ENCODE data around the gene LIPG.
"Not testable (repeated sequence)": the region's sequence is repeated elsewhere in the genome, so short reads cannot be mapped to it uniquely, and the experiment has no call there.

Gene LIPG

GRCh38 chr18:49573835-49574234, 12.0 kb downstream of the LIPG start:
- DNase-seq (no peak), ATAC-seq (no peak)

DNA sequence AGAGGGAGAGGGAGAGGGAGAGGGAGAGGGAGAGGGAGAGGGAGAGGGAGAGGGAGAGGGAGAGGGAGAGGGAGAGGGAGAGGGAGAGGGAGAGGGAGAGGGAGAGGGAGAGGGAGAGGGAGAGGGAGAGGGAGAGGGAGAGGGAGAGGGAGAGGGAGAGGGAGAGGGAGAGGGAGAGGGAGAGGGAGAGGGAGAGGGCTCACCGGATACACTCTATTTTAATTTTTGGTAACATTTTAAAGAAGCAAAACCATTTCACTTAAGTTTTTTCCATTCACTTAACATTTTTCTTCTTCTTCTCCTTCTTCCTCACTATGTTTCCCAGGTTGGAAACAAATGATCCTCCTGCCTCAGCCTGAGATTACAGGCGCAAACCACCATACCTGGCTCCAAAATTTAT, 17.2 kb downstream of the LIPG start:
- not testable (repeated sequence) for ATAC-seq

GRCh38 chr18:49579583-49579982, 17.7 kb downstream of the LIPG start:
- DNase-seq, ATAC-seq: not testable (repeated sequence)

More for the DNA sequence above, 17.2 kb downstream of the LIPG start:
- DNase-seq, result not testable (repeated sequence)

DNA sequence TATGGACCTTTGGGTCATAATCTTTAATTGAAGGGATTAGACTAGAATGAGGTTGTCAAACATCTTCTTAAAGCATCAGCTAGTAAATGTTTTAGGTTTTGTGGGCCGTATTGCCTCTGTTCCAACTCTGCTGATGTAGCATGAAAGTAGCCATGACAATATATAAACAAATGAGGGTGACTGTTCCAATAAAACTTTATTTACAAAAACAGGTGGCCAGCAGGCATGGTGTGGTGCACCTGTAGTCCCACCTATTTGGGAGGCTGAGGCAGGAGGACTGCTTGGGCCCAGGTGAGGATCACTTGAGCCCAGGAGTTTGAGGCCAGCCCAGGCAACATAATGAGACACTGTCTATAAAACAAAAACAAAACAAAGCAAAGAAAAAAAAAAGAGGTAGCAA, 18.4 kb downstream of the LIPG start:
- DNase-seq (no peak), ATAC-seq (no peak)

GRCh38 chr18:49581371-49581770, 19.5 kb downstream of the LIPG start:
- ATAC-seq, result no peak

GRCh38 chr18:49582579-49582978, 20.7 kb downstream of the LIPG start:
- ATAC-seq (no peak), DNase-seq (no peak)

More at GRCh38 chr18:49581371-49581770, 19.5 kb downstream of the LIPG start:
- DNase-seq, result no peak

GRCh38 chr18:49584394-49584793, 22.5 kb downstream of the LIPG start:
- DNase-seq, result no peak
- ATAC-seq, result no peak

GRCh38 chr18:49584951-49585350, 23.1 kb downstream of the LIPG start:
- not testable (repeated sequence) for ATAC-seq, DNase-seq

DNA sequence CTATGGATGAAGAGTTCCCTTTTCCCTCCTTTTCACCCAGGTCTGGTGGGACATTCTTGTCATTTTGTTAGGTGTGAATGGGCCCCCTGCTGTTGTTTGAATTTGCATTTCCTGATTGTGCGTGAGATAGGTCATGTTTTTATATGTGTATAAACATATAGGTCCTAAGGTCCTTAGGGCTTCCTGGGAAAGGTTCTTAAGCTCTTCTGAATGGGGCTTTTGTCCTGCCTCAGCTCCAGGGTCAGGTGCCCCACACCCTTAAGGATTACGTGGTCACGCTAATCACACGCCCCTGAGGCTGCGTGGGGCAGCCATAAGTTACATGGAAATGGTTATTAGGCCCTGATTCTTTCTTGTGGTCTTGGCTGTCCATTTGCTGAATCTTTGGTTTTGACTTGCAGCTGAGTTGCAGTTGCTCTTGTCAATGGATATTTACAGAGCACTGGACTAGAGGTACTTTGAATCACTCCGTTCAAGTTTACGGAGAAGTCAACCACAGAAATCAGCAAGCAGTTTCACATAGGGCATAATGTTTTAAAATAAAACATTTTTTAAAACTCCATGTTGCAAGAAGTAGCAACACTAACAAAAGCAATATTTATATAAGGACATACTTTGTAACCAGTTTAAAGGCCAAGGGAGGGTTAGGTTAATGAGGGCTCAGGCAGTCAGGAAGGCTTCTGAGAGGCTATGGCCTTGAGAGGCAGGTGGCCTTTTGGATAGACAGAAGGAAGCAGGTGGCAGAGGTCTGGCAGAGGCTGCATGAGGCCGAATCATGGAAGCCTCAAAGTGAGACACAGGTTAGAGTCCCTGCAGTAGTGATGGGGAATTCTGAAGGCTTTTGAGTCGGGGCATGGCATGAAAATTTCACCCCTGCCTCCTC, 24.2 kb downstream of the LIPG start:
- DNase-seq, result no peak
- ATAC-seq, result no peak

DNA sequence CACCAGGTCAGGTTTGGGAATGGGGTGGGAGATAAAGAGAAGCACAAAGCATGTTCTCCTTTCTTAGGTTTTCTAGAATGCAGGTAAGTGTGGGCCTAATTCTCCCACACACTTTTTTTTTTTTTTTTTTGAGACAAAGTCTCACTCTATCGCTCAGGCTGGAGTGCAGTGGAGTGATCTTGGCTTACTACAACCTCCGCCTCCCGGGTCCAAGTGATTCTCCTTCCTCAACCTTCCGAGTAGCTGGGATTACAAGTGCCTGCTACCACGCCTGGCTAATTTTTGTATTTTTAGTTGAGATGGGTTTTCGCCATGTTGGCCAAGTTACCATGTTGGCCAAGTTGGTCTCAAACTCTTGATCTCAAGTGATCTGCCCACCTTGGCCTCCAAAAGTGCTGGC, 26.3 kb downstream of the LIPG start:
- no peak for DNase-seq
- ATAC-seq, result no peak

GRCh38 chr18:49588971-49589370, 27.1 kb downstream of the LIPG start:
- ATAC-seq, result no peak

DNA sequence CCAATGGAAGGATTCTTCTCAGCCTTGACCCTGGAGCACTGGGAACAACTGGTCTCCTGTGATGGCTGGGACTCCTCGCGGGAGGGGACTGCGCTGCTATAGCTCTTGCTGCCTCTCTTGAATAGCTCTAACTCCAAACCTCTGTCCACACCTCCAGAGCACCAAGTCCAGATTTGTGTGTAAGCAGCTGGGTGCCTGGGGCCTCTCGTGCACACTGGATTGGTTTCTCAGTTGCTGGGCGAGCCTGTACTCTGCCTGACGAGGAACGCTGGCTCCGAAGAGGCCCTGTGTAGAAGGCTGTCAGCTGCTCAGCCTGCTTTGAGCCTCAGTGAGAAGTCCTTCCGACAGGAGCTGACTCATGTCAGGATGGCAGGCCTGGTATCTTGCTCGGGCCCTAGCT, 28.8 kb downstream of the LIPG start:
- DNase-seq (no peak), ATAC-seq (no peak)

More at GRCh38 chr18:49588971-49589370, 27.1 kb downstream of the LIPG start:
- DNase-seq, result no peak

GRCh38 chr18:49591271-49591670, 29.4 kb downstream of the LIPG start:
- no peak for ATAC-seq
- no peak for DNase-seq

GRCh38 chr18:49591775-49592174, 29.9 kb downstream of the LIPG start:
- DNase-seq, result no peak
- no peak for ATAC-seq

DNA sequence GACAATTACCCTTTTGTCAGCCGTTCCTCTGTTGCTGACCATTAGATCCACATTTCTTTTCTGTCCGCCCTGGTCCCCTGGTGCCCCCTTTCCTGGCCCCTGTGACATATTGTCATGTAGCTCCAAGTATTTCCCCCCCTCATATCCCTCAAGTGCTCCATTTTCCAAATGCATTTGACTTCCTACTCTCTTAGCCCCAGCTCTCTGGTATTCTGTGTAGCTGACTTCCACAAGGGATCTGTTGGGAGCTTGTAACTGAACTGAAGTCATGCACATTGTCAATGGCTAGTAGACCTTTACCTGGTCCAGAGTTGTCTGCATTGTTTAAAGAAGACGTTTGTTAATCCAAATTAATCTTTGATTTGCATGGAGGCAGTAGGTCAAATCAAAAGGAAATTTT, 34.8 kb downstream of the LIPG start:
- DNase-seq (no peak), ATAC-seq (no peak)

DNA sequence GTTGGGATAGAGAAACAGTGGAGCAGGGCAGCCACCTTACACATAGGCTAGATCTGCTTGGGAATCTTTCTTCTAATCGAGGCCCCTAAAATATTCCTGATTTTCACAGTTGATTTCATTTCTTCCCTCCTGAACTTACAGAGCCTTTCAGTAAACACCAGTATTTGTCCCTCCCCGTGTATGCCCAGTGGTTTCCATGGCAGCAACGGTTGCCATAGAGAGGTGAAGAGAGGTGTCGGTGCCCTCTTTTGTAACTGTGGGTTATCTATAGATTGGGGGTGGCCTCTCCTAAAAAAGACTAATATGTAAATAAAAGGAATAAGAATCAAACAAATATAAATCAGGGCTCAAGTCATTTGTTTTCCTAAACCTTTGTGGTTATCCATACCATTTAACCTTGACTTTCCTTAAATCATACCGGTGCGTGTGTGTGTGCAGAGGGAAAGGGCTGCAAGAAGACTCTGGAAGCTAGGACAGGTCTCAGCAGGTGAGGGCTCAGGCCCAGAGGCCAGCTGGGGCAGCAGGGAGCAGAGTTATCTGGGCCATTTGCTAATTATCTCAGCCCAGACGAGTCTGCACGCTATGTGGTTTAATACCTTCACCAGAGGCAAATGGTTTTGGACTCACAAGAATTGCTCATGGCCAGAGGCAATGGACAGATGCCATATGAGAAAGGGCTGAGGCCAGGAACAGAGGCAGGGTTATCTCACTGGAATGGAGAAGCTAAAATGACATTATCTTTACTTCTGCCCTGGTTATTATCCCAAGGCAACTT, 35.5 kb downstream of the LIPG start:
- ATAC-seq (no peak), DNase-seq (no peak)

DNA sequence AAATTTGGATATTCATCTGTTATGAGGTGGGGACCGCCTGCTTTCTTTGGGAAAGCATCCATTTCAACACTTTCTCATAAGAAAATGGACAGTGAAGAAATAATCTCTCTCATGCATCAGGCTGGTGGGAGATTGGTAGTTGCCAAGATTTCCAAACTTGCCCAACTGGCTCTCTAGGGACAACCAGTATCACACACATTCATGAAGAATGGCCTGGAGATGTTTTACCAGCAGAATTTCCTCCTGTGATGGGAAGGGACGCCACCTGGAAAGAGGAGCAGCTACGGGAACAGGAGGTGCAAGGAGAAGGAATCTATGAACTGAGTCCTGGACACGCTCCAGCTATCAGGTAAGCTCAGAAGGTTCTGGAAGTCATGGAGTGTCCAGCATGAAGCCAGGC, 39.4 kb downstream of the LIPG start:
- no peak for ATAC-seq
- no peak for DNase-seq

GRCh38 chr18:49608366-49609255, 46.8 kb downstream of the LIPG start:
- ATAC-seq, result no peak
- no peak for DNase-seq

DNA sequence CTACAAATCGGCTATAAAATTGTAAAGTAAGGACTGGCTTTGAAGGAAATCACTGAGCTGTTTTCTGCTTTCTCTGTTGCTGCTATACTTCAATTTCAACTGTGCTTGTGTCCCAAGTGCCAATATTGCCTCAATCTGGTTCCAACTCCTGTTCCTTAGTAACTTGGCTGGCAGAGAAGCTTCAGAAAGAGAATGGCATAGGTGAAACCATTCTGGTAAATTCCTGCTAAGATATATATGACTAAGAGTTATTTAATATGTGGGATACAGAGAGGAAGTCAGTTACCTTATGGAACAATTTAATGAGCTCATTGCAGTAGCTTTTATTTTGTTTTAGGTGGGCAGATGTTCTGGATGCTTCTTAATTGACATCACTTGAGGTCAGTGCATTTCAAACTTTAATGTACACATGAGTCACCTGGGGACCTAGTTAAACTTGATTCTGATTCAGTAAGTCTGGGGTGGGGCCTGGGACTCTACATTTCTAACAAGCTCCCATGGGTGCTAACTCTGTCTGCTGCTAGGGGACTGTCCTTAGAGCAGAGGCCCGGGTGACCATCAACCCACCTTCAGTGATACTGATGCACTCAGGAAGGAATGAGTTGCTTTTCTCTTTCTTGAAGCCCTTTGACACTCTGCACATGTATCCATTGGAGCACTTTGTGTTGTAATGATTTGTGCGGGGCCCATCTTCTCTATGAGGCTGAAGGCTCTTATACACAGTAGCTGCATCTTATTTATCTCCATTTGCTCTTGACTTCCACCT, 47.6 kb downstream of the LIPG start:
- DNase-seq (no peak), ATAC-seq (no peak)

- ATAC-seq (no peak), DNase-seq (no peak)
Observed at GRCh38 chr18:49610022-49610445, 48.2 kb downstream of the LIPG start.

- DNase-seq, result no peak
- ATAC-seq, result no peak
Observed at GRCh38 chr18:49611316-49611715, 49.5 kb downstream of the LIPG start.

All from stimulated activated naive CD8-positive, alpha-beta T cell treated with anti-CD3 and anti-CD28 coated beads, Interleukin-15, Interleukin-2, amounts not matched to agents 100 U/mL and 50 U/mL, for 24 hours (primary cell).